ENCODE data around the gene BMI1.

Gene BMI1

DNA sequence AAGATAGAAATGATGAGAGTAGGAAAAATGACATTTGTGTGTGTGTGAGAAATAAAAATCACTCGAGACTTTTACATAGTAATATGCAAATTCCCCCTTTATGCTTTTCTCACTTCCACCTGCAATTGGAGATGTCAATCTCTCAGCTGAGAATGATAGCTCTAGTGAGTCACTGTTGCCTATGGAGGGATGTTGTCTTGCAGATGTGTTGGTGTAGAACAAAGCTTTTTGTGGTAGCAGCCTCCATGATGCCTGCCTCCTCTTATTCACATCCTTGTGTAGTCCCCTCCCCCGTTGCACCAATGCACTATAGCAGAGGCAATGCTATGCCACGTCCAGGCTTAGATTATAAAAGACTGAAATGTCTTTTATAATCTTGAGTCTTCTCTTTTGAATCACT, 58.2 kb downstream of the BMI1 start:
- DNase-seq (ENCODE audit: insufficient read length, low spot score) = no peak
- TF ChIP-seq POLR2A (IDR thresholded peaks at IDR 0.05; ENCODE audit: low read depth, low read length) = no peak
- no peak for FAIRE-seq
